HAP-1 (cell line): ENCODE data around the gene STOX2.

Source experiments
- DNase-seq, 2 experiments: peaks; one replicate each; pipeline ENCODE4 v3.0.0-alpha.2; 2016 to 2020; ENCODE audit warnings: low spot score in 2 of 2
- H3K27me3 ChIP-seq: fragments of 250-450 bp; sonication (Bioruptor Pico); 2 replicates; pipeline ENCODE4 v1.5.1; 2020; ENCODE audit warnings: low read depth, mild to moderate bottlenecking, moderate library complexity
- H3K36me3 ChIP-seq: fragments of 250-450 bp; sonication (Bioruptor Pico); replicated peaks from 2 replicates; pipeline ENCODE4 v1.5.1; 2020; ENCODE audit warnings: mild to moderate bottlenecking
- H3K4me1 ChIP-seq: fragments of 250-450 bp; sonication (Bioruptor Pico); 2 replicates; pipeline ENCODE4 v1.5.1; 2020; ENCODE audit warnings: mild to moderate bottlenecking
- H3K4me3 ChIP-seq: fragments of 250-450 bp; sonication (Bioruptor Pico); 2 replicates; pipeline ENCODE4 v1.5.1; 2020; ENCODE audit warnings: mild to moderate bottlenecking, moderate library complexity
- H3K9me3 ChIP-seq: fragments of 250-450 bp; sonication (Bioruptor Pico); 2 replicates; pipeline ENCODE4 v1.5.1; 2020; ENCODE audit warnings: mild to moderate bottlenecking, moderate library complexity
- in situ Hi-C: fragments of 300-500 bp; cut with MboI; formaldehyde crosslinking; loops from 3 replicates; pipeline ENCODE4 v1.14.3; 2020; ENCODE audit warnings: low sequenced_read_pairs, inconsistent platforms, mixed read lengths

The STOX2 gene

DNA sequence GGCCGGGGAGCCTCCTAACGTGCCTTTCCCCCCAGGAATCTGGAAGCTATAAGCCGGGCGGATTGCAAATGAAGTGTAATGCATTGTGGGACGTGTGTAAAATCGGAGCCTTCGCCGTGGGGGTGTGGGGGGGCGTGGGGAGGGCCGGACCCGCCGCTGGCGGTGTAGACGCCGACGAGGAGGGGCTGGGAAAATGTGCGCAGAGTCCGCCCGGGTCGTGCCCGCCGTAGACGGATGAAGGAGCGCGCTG, 1.3 kb downstream of the STOX2 start:
- H3K36me3 ChIP-seq: no peaks in the 10 kb centered on the region; the same call in 1 of the 2 replicates
- DNase-seq: peak in 1 of 2 experiments; percentile 53
- H3K9me3 ChIP-seq: no peaks in the 10 kb centered on the region
- no peaks in the 10 kb centered on the region for H3K27me3 ChIP-seq
- H3K4me3 ChIP-seq: peak overlapping the region; percentile 60
- H3K4me1 ChIP-seq: peaks cover 25% of the 10 kb centered on the region
- in situ Hi-C loops: no loop called here

DNA sequence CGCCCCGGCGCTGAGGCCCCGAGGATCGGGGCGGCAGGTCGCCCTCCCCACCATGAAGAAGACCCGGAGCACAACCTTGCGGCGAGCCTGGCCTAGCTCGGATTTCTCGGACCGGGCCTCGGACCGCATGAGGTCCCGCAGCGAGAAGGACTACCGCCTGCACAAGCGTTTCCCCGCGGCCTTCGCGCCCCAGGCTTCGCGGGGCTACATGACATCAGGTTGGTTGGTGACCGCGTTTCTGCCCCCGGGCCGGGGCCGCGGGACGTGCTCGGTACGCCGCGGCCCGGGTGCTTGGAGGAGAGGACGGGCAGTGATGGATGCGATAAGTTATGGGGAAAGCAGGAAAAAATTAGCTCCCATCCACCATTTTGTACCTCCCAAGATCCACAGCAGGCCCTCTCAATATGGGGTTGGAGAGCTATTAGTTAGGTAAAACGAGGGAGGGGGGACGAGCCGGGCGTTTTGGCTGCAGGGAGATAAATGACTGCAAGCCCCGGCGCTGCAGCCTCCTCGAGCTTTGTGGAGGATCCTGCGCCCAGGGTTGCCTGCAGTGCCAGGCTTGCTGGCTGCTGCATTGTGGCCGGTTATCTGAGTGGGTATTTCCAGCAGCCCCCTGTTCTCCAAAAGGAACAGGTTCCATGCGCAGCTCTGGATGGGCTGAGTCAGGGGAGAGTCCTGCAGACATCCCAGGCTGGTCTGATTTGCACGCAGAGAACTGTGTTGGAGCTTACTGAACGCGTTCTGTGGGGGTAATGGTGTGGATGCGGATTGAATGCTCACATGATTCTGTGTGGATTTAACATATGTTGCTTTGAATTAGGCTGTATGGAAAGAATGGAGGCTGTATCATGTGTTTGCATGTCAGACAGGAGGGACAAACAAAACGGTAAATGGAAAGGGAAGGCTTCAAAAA, 1.9 kb downstream of the STOX2 start:
- peak overlapping the region; percentile 60 for H3K4me3 ChIP-seq
- no peaks in the 10 kb centered on the region; the same call in 1 of the 2 replicates for H3K36me3 ChIP-seq
- in situ Hi-C loops: no loop called here

DNA sequence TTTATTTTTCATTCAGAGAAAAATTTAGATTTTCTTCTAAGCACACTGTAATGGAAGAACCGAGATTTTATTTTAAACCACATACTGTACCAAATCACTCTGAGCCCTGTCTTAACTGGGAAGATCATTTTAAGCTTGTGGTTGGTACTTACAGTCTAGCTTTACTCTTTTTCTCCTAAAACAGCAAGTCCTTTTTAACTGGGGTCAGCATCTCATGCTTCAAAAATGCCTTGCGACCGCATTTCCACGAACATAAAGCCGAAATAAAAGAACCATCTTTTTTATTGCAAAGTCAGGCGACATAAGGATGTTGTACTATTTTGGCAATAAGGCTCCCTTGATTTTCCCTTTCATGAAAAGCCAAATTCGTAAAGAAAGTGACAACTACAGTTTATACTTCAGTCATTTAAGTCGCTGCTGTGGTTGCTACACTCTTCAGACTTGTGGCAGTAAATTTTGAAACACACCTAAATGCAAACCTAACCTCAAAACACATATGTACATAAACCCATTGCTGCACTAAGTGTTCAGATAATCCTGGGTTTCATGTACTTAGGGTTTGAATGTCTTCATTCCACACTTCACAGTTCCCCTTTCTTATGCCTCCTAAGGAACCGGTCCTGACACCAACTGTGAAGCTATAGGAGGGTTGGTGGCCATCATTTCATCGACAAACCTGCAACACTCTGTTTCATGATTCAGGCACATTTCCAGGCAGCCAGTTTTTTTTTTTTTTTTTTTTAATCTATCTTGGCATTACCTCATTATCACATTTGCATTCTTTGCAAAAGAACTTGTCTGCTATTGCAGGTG, 3.0 kb downstream of the STOX2 start:
- Histone ChIP-seq H3K4me3 (peak overlapping the region; percentile 60), H3K9me3 (no peaks in the 10 kb centered on the region), H3K4me1 (peaks cover 25% of the 10 kb centered on the region), H3K36me3 (no peaks in the 10 kb centered on the region; the same call in 1 of the 2 replicates), H3K27me3 (no peaks in the 10 kb centered on the region)
- DNase-seq: no peak
- in situ Hi-C loops: no loop called here

More for the DNA sequence above, 1.9 kb downstream of the STOX2 start:
- H3K27me3 ChIP-seq: no peaks in the 10 kb centered on the region
- H3K4me1 ChIP-seq: peaks cover 25% of the 10 kb centered on the region
- no peaks in the 10 kb centered on the region for H3K9me3 ChIP-seq
- peak; percentile 35 to 60 for DNase-seq

DNA sequence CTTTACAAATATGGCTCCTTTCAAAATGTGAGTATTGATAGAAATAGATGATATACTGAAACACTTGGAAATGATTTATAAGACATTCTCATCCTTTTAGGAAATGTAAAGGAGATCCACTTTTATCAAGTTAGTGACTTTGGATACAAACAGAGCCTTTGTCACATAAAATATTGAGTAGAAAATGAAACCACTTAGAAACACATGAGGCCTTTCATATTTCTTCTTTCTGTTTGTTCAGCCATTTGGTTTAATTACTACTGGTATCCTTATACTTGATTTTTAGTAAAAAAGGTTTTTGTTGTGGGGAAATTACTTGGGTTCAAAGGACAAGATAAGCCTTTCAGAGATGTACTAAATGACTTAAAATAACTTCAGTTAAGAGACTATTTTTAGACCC, 4.1 kb downstream of the STOX2 start:
- H3K27me3 ChIP-seq: no peaks in the 10 kb centered on the region
- in situ Hi-C loops: no loop called here
- no peak for DNase-seq
- no peak overlapping the region for H3K4me3 ChIP-seq
- H3K36me3 ChIP-seq: no peaks in the 10 kb centered on the region; the same call in 1 of the 2 replicates
- peaks cover 25% of the 10 kb centered on the region for H3K4me1 ChIP-seq
- no peaks in the 10 kb centered on the region for H3K9me3 ChIP-seq

DNA sequence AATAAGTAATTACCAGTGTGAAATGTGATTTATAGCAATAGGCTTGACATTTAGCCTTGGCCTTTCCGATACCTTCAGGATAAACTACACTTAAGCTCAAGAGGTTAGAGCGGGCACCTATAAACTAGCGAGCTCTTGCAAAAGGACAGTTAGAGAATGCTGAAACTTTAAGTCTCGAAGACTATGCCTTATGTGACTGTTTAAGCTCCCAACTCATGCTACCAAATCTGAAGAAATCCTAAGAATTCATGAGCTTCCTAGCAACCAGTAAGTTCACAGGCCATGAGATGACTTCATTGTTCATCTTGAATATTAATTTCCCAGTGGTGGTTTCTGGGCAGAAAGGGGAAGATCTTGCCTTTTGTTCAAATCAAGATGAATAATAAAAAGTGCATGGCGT, 4.7 kb downstream of the STOX2 start:
- in situ Hi-C loops: no loop called here
- Histone ChIP-seq H3K9me3 (no peaks in the 10 kb centered on the region), H3K36me3 (no peaks in the 10 kb centered on the region; the same call in 1 of the 2 replicates), H3K4me3 (no peak overlapping the region), H3K27me3 (no peaks in the 10 kb centered on the region), H3K4me1 (peaks cover 21% of the 10 kb centered on the region)
- DNase-seq: no peak

DNA sequence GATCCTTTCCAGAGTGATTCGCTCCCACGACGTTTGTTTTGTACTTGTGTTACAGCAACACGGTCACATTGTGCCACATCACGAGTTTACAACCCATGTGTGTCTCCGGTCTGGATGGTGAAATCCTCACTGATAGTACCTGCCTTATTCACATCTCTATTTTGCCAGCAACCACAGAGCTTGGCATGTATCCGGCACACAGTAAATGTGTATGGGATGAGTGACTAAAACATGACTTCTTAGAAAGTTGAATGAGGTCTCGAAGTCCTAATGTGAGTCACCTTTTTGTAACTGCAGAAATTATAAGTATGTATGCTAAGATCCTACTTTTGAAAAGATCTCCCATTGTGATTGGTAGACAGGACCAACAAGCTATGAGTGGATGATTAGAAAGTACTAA, 7.5 kb downstream of the STOX2 start:
- Histone ChIP-seq H3K36me3 (no peaks in the 10 kb centered on the region; the same call in 1 of the 2 replicates), H3K4me3 (no peak overlapping the region), H3K9me3 (no peaks in the 10 kb centered on the region), H3K4me1 (peaks cover 15% of the 10 kb centered on the region), H3K27me3 (no peaks in the 10 kb centered on the region)
- DNase-seq: no peak
- in situ Hi-C loops: no loop called here

DNA sequence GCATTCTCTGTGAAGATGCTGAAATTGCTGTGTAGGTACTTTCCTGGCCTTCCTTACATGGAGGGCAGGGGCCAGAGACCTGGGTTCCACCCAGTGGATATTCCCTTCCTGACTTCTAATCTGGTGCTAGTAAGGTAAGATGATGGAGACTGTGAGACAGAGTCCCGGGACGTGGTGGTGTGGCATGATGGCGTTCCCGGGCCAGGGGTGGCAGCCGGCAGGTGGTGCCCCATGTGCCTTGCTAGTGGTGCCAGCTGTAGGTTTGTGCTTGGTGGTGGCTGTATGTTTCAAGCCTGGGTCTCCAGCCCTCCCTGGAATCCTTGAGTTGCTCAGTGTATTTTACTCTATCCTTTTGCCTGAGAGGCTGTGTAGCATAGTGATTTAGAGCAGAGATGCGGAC, 10.9 kb downstream of the STOX2 start:
- no peaks in the 10 kb centered on the region for H3K36me3 ChIP-seq
- no peak overlapping the region for H3K4me3 ChIP-seq
- H3K4me1 ChIP-seq: no peaks in the 10 kb centered on the region
- H3K27me3 ChIP-seq: no peaks in the 10 kb centered on the region
- no peak for DNase-seq
- in situ Hi-C loops: no loop called here
- no peaks in the 10 kb centered on the region for H3K9me3 ChIP-seq

DNA sequence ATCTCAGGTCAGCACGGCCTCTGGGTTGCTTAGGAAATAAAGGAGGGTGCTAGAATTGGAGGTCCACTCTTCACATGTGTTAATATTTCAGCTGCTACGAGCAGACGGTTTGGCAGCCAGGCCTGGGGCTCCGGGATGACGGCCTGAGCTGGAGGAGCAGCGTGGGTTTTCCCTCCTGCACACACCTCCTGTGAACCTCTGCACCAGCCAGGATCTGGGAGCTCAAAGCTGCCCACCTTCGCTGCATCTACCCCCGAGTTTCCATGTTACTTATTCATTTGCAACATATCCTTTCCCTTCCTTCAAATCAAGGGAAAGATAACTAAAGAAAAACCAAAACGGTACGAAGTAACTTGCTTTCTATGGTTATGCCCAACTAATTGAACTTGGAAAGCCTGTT, 13.6 kb downstream of the STOX2 start:
- no peak for DNase-seq
- no peaks in the 10 kb centered on the region for H3K27me3 ChIP-seq
- peaks cover 3% of the 10 kb centered on the region; the same call in 1 of the 2 replicates for H3K9me3 ChIP-seq
- no peak overlapping the region for H3K4me3 ChIP-seq
- H3K36me3 ChIP-seq: no peaks in the 10 kb centered on the region
- in situ Hi-C loops: no loop called here
- no peaks in the 10 kb centered on the region for H3K4me1 ChIP-seq

DNA sequence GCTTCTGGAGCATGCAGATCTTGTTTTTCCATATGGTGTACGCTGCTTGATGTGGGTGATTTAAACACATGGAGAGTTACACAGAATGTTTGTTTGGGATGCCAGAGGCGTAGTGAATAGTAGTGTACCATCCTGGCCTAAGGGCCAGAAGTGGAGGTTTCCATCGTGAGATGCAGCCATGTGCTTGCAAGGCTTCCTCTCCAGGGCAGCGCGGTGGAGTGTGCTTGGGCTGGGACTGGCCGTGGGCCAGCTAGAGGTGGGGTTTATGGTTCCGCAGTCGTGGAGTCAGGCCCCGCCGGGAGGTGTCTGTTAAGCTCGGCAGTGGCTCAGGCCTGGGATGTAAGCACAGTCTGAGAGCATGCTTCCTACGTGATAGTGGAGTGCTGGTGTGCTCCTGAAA, 14.0 kb downstream of the STOX2 start:
- no peaks in the 10 kb centered on the region for H3K27me3 ChIP-seq
- DNase-seq: no peak
- in situ Hi-C loops: no loop called here
- H3K36me3 ChIP-seq: no peaks in the 10 kb centered on the region
- H3K4me3 ChIP-seq: no peak overlapping the region
- peaks cover 3% of the 10 kb centered on the region; the same call in 1 of the 2 replicates for H3K9me3 ChIP-seq
- no peaks in the 10 kb centered on the region for H3K4me1 ChIP-seq

DNA sequence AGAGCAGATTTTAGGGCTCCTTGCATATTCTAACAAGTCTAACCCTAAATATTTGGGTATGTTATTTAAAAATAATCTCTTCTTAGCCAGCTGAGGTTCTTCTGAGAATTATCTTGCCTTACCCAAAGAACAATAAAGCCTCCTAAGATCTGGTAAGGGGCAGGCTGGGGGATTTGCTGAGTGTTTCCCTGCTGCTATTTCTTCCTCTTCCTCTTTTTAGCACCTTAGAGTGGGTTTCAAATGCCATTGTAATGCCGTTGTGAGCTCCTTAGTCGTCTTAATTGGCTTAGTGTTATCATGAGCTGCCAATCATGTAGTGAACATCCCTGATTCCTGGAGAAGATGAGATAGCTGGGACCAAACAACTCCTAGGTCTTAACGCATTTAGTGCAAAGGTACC, 15.4 kb downstream of the STOX2 start:
- no peak for DNase-seq
- Histone ChIP-seq H3K4me3 (no peak overlapping the region), H3K9me3 (peaks cover 3% of the 10 kb centered on the region; the same call in 1 of the 2 replicates), H3K36me3 (no peaks in the 10 kb centered on the region), H3K27me3 (no peaks in the 10 kb centered on the region), H3K4me1 (no peaks in the 10 kb centered on the region)
- in situ Hi-C loops: no loop called here

DNA sequence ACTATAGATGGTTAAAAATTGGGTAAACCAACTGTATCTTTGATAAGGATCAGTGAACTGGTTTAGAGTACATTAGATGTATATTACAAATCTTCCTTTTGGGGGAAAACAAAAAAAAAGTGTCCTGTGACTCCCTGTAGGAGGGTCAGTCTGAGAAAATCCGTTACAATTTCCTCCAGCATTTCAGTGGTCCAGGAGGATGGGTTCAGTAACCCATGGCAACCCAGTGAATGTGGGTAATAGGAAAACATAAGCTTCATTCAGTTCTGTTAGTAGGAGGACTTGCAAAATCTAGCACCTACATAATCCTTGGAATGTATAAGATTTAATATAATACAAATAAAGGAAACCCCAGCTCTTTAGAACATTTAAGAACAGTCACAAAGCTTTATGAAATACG, 16.2 kb downstream of the STOX2 start:
- H3K27me3 ChIP-seq: no peaks in the 10 kb centered on the region
- H3K36me3 ChIP-seq: no peaks in the 10 kb centered on the region
- H3K9me3 ChIP-seq: peaks cover 3% of the 10 kb centered on the region; the same call in 1 of the 2 replicates
- DNase-seq: no peak
- H3K4me1 ChIP-seq: no peaks in the 10 kb centered on the region
- no peak overlapping the region for H3K4me3 ChIP-seq
- in situ Hi-C loops: no loop called here

DNA sequence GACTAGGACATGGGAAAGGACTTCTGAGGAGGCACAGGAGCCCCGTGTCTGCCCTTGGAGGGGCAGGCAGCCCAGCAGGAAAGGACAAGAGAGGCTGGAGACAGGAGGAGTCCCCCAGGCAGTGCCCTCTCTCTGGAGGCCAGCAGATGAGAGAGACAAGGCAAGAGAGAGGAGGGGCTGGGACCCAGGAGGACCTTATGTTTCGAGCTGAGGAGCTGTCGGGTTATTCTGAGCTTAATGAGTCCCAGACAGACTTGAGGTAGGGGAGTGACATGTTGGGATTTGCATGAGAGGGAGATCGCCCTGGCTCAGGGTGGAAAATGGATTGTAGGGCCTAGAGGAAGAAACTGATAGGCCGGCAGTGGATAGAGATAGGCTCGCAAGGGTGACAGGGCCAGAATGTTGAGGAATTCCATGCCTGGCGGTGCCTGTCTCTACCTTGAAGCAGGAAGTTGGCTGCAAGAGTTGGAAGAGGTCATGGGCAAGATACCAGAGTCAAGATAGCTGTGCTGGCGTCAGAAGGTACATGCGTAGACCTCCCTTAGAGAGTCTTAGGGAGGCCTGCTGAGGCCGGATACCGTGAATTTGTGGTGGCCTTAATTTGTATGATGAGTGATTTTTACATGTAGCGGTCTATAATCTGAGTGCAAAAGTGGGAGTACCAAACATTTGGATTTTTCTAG, 19.4 kb downstream of the STOX2 start:
- H3K36me3 ChIP-seq: no peaks in the 10 kb centered on the region
- no peaks in the 10 kb centered on the region for H3K4me1 ChIP-seq
- H3K4me3 ChIP-seq: no peak overlapping the region
- no peak for DNase-seq
- in situ Hi-C loops: no loop called here
- H3K27me3 ChIP-seq: no peaks in the 10 kb centered on the region
- peaks cover 3% of the 10 kb centered on the region; the same call in 1 of the 2 replicates for H3K9me3 ChIP-seq

DNA sequence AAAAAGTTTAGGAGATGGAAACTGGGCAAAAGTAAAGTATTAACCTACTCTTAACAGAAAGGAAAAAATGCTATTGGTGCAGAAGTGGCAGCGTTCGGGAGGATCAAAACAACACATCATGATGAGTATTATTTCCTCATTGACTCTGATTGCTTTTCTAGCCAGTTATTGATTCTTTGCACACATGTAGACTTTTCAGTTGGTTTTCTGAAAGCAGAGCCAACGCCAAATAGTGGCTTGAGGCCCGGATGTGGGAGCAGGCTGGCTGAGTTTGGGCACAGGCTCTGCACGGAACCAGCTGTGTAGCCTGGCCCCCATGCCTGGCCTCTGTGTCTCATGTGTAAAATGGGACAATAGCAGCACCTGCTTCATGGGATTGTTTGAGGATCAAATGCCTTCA, 21.8 kb downstream of the STOX2 start:
- no peak overlapping the region for H3K4me3 ChIP-seq
- no peaks in the 10 kb centered on the region for H3K36me3 ChIP-seq
- in situ Hi-C loops: no loop called here
- no peak for DNase-seq
- no peaks in the 10 kb centered on the region for H3K27me3 ChIP-seq
- H3K9me3 ChIP-seq: peaks cover 3% of the 10 kb centered on the region; the same call in 1 of the 2 replicates
- no peaks in the 10 kb centered on the region for H3K4me1 ChIP-seq
